HEK293T (cell line): ENCODE data around the gene XPO1.

Source experiments
- CTCF ChIA-PET: fragments of 350-600 bp; formaldehyde crosslinking; extraction: SDS; loops from one replicate; lab custom pipeline; 2021; ENCODE audit warnings: antibody characterized with exemption, inconsistent platforms; lab: Yijun Ruan, JAX
- POLR2A ChIA-PET: fragments of 350-600 bp; formaldehyde crosslinking; extraction: SDS; loops from one replicate; lab custom pipeline; 2020; ENCODE audit warnings: antibody characterized with exemption, inconsistent platforms; lab: Yijun Ruan, JAX
- DNase-seq: peaks from one replicate; pipeline ENCODE4 v3.0.0; 2012; ENCODE audit warnings: mixed read lengths; ENCODE audit errors: extremely low spot score
- ARNT ChIP-seq: fragments of 450-650 bp; IDR thresholded peaks from 2 replicates; pipeline ENCODE4 v1.6.1; 2017; ENCODE audit warnings: mild to moderate bottlenecking
- BHLHE40 ChIP-seq: fragments of 450-650 bp; IDR thresholded peaks from 2 replicates; pipeline ENCODE4 v1.6.1; 2016; ENCODE audit warnings: mild to moderate bottlenecking, moderate library complexity, borderline replicate concordance
- CTBP1 ChIP-seq: fragments of 450-650 bp; IDR thresholded peaks from 2 replicates; pipeline ENCODE4 v1.6.1; 2016; ENCODE audit warnings: borderline replicate concordance
- ELF4 ChIP-seq: fragments of 450-650 bp; IDR thresholded peaks from 2 replicates; pipeline ENCODE4 v1.6.1; 2017; ENCODE audit warnings: antibody characterized with exemption
- FOXA1 ChIP-seq: fragments of 450-650 bp; IDR thresholded peaks from 2 replicates; pipeline ENCODE4 v1.6.1; 2016; ENCODE audit warnings: mild to moderate bottlenecking
- FOXK2 ChIP-seq: fragments of 450-650 bp; IDR thresholded peaks from 2 replicates; pipeline ENCODE4 v1.6.1; 2016; ENCODE audit warnings: mild to moderate bottlenecking
- FOXM1 ChIP-seq: fragments of 450-650 bp; IDR thresholded peaks from 2 replicates; pipeline ENCODE4 v1.6.1; 2017; ENCODE audit warnings: mild to moderate bottlenecking, borderline replicate concordance
- HDGF ChIP-seq: fragments of 450-650 bp; IDR thresholded peaks from 2 replicates; pipeline ENCODE4 v1.6.1; 2017; ENCODE audit warnings: antibody characterized with exemption, borderline replicate concordance
- L3MBTL2 ChIP-seq: fragments of 450-650 bp; conservative IDR thresholded peaks from 2 replicates; pipeline ENCODE4 v1.6.1; 2016; ENCODE audit warnings: mild to moderate bottlenecking
- LEF1 ChIP-seq: fragments of 450-650 bp; IDR thresholded peaks from 2 replicates; pipeline ENCODE4 v1.6.1; 2017; ENCODE audit warnings: mild to moderate bottlenecking, borderline replicate concordance
- NFRKB ChIP-seq: fragments of 450-650 bp; IDR thresholded peaks from 2 replicates; pipeline ENCODE4 v1.6.1; 2016; ENCODE audit warnings: mild to moderate bottlenecking, moderate library complexity
- SP1 ChIP-seq: fragments of 450-650 bp; IDR thresholded peaks from 2 replicates; pipeline ENCODE4 v1.6.1; 2017
- SUZ12 ChIP-seq: fragments of 450-650 bp; IDR thresholded peaks from 2 replicates; pipeline ENCODE4 v1.6.1; 2016; ENCODE audit warnings: mild to moderate bottlenecking
- TARDBP ChIP-seq: fragments of 450-650 bp; IDR thresholded peaks from 2 replicates; pipeline ENCODE4 v1.6.1; 2016
- ZNF384 ChIP-seq: fragments of 450-650 bp; IDR thresholded peaks from 2 replicates; pipeline ENCODE4 v1.6.1; 2016
- TF ChIP-seq, protein P1 (sequence below): fragments of 450-650 bp; IDR thresholded peaks from 2 replicates; pipeline ENCODE4 v1.6.1; 2016

XPO1 gene

DNA sequence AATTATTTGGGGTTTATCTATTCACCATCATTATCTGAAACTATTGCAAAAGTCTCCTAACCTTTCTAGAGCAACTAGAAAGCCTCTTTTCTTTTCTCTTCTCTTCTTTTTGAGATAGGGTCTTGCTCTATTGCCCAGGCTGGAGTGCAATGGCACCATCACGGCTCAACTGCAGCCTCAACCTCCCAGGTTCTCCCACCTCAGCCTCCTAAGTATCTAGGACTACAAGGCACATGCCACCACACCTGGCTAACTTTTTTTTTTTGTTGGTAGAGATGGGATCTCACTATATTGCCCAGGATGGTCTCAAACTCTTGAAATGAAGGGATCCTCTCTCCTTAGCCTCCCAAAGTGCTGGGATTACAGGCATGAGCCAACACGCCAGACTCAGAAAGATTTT is 24.5 kb upstream of the XPO1 start:
- POLR2A ChIA-PET: interaction anchor here (2.3 kb wide), 1 partner anchor 24 kb away, joined by 6 read pairs; the partner anchor contains the start of gene XPO1
- CTCF ChIA-PET: no interaction called here
- DNase-seq: no peak
- TF ChIP-seq ELF4 (no peak), ZNF384 (no peak), SUZ12 (no peak), L3MBTL2 (no peak), FOXA1 (no peak), CTBP1 (no peak), FOXM1 (no peak), BHLHE40 (no peak), TARDBP (no peak)
- TF ChIP-seq, protein P1, sequence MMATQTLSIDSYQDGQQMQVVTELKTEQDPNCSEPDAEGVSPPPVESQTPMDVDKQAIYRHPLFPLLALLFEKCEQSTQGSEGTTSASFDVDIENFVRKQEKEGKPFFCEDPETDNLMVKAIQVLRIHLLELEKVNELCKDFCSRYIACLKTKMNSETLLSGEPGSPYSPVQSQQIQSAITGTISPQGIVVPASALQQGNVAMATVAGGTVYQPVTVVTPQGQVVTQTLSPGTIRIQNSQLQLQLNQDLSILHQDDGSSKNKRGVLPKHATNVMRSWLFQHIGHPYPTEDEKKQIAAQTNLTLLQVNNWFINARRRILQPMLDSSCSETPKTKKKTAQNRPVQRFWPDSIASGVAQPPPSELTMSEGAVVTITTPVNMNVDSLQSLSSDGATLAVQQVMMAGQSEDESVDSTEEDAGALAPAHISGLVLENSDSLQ: no peak

- no peak for TF ChIP-seq L3MBTL2
- TF ChIP-seq, protein P1: no peak
- CTCF ChIA-PET: interaction anchor here (0.5 kb wide), 1 partner anchor 1172 kb away, joined by 5 read pairs; no protein-coding TSS in a partner anchor
- no peak for DNase-seq
- POLR2A ChIA-PET: no interaction called here
Measured at GRCh38 chr2:61558160-61558559, 20.0 kb upstream of the XPO1 start.

DNA sequence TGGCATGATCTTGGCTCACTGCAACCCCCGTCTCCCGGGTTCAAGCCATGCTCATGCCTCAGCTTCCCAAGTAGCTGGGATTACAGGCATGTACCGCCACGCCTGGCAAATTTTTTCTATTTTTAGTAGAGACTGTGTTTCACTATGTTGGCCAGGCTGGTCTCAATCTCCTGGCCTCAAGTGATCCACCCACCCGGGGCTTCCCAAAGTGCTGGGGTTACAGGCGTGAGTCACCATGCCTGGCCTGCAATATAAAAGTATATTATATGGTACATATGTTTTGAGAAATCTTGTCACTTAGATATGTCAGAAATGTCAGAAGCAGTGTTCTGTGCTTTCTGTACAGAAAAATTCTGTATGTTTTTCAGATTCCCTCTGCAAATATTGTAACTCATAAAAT is 19.2 kb upstream of the XPO1 start:
- ChIA-PET CTCF (no interaction called here), POLR2A (no interaction called here)
- TF ChIP-seq, protein P1: no peak
- TF ChIP-seq FOXA1 (no peak), TARDBP (no peak), FOXM1 (no peak), BHLHE40 (no peak), ARNT (no peak), SUZ12 (no peak), ZNF384 (no peak), L3MBTL2 (no peak)
- no peak for DNase-seq

- TF ChIP-seq L3MBTL2 (no peak), FOXK2 (no peak), ARNT (no peak), BHLHE40 (no peak), ZNF384 (no peak), CTBP1 (no peak), ELF4 (no peak), FOXM1 (no peak), SUZ12 (no peak)
- DNase-seq: no peak
- ChIA-PET CTCF (no interaction called here), POLR2A (no interaction called here)
Measured at GRCh38 chr2:61554604-61555003, 16.4 kb upstream of the XPO1 start.

DNA sequence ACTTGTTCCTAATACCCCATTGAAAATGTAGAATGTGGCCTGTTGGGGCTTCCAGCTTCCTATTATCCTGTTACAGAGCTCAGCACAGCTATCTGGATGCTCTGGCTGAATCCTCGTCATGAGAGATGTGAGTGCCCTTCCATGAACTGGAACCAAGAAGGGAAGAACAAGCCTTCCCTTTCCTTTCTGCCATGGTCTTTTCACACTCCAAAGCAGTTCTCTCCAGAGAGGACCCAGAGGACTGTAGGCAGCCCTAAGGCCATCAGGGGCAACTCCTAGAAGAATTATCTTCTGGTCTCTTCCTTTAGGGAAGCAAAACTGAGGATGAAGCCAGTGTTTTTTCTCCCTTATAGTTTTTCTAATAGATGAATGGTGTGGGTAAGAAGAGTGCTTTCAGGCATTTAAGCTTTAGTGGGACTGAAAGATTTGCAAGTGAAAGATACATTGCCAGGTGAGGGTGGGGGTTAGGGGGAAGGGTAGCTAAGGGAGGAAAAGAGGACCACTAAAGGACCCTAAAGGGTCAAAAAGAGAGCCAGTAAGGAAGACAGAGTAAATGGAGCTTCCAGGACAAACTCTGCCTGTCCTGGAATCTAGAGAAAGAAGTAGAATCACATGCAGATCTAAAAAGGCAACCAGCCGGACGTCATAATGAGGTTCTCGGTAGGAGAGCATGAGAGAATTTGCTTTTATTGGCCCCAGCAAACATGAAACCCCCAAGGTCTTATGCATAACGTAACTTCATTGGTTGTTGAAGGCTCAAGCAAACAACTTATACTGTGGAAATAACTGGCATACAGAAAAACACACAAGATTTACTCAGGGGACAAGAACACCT is 12.4 kb upstream of the XPO1 start:
- no peak for DNase-seq
- no peak for TF ChIP-seq ARNT
- no peak for TF ChIP-seq TARDBP
- no peak for TF ChIP-seq HDGF
- no peak for TF ChIP-seq SP1
- no peak for TF ChIP-seq NFRKB
- TF ChIP-seq FOXK2: no peak
- TF ChIP-seq FOXM1: no peak
- no peak for TF ChIP-seq L3MBTL2
- no peak for TF ChIP-seq SUZ12
- TF ChIP-seq ZNF384: no peak
- TF ChIP-seq, protein P1: no peak
- no peak for TF ChIP-seq BHLHE40
- TF ChIP-seq CTBP1: no peak
- no peak for TF ChIP-seq ELF4
- no peak for TF ChIP-seq LEF1
- ChIA-PET CTCF (no interaction called here), POLR2A (interaction anchor here (1.0 to 1.8 kb wide), 2 partner anchors 12 kb away, joined by 5 to 13 read pairs; partner anchors contain the start of gene XPO1)

DNA sequence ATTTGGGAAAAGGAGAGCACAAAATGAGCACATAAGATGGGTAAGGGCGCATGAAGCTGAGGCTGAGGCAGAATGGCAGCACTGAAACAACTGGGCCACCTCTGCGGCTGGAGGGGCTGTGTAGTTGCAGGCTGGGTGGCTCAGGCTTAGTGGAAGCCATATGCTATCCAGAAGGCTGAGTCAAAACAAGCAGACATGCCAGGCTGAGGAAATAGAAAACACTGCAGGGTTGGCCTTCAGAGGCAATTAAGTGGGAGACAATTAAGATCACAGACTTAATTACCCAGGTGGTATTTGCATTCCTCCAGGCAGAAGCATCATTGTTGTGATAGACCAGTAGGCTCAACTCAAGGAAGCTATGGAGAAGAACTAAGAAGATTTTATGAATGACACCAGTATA is 11.4 kb upstream of the XPO1 start:
- TF ChIP-seq FOXA1 (no peak), LEF1 (no peak), CTBP1 (no peak), TARDBP (no peak), FOXM1 (no peak), NFRKB (no peak), HDGF (no peak), SUZ12 (no peak)
- ChIA-PET POLR2A (interaction anchor here (1.8 kb wide), 1 partner anchor 11 kb away, joined by 13 read pairs; the partner anchor contains the start of gene XPO1), CTCF (no interaction called here)
- no peak for DNase-seq
